Colonic mucosa (tissue), 4 donors: ENCODE results near the gene METTL25B. TPM values are rescaled to one million over a fixed set of nuclear protein-coding genes. Genes with fewer than 3 reads are reported as not detected.
"Not testable (repeated sequence)": the region's sequence is repeated elsewhere in the genome, so short reads cannot be mapped to it uniquely, and the experiment has no call there.

ENCODE experiments used
- DNase-seq: peaks from one replicate; pipeline ENCODE4 v3.0.0-alpha.2; 2020
- H3K27ac ChIP-seq: fragments of 200-600 bp; one replicate; pipeline ENCODE4 v1.8.0; 2021
- H3K27me3 ChIP-seq: fragments of 200-600 bp; one replicate; pipeline ENCODE4 v1.8.0; 2021
- H3K36me3 ChIP-seq: fragments of 200-600 bp; one replicate; pipeline ENCODE4 v1.8.0; 2021
- H3K4me1 ChIP-seq: fragments of 200-600 bp; one replicate; pipeline ENCODE4 v1.8.0; 2021; ENCODE audit warnings: mild to moderate bottlenecking
- H3K4me3 ChIP-seq: fragments of 200-600 bp; one replicate; pipeline ENCODE4 v1.8.0; 2021
- H3K9ac ChIP-seq, 2 donors: one replicate each; pipeline ENCODE4 v1.7.0; 2013; ENCODE audit warnings: control low read depth in 2 of 2, low read depth in 2 of 2, low read length in 2 of 2
- H3K9me3 ChIP-seq: fragments of 200-600 bp; one replicate; pipeline ENCODE4 v1.8.0; 2021
- CTCF ChIP-seq: fragments of 200-600 bp; IDR thresholded peaks from one replicate; pipeline ENCODE4 v1.8.0; 2022; ENCODE audit warnings: antibody characterized with exemption, mild to moderate bottlenecking
- intact Hi-C: fragments of 100-400 bp; cut with DNase I; formaldehyde crosslinking; loops from one replicate; pipeline ENCODE4 v1.14.1; 2022
- total RNA-seq, 2 donors: library from RNA; stranded (reverse); fragmentation: NEBNext Ultra II Directional in 1 of 2; extraction: Animal tissue kit (Norgen Biotek cat#: 25700) in 1 of 2; gene quantifications; one replicate each; pipeline ENCODE4 v1.2.1, GENCODE V29; 2021
- donor health status: healthy.
- donor health status: DM: no; HTN: no; CAD: no.
- donor health status: DM: no; HTN: no; CAD: no.

METTL25B gene
- total RNA-seq, 2 donors from 2014 or later = 31.3 to 51.9 TPM

- no peak overlapping the region for H3K9ac ChIP-seq
- H3K4me1 ChIP-seq = no peaks in the 10 kb centered on the region
- DNase-seq = no peak
- H3K9me3 ChIP-seq = no peaks in the 10 kb centered on the region
- H3K27me3 ChIP-seq = no peaks in the 10 kb centered on the region
- intact Hi-C loops = no loop called here
- H3K27ac ChIP-seq = no peak overlapping the region
- no peak overlapping the region for H3K4me3 ChIP-seq
- no peaks in the 10 kb centered on the region for H3K36me3 ChIP-seq
- no peak for TF ChIP-seq CTCF
Measured at GRCh38 chr1:156760796-156761104, 32.5 kb downstream of the METTL25B start.

- intact Hi-C loops = loop anchor here (5.0 kb wide), 1 partner anchor 38 kb away; the partner anchor contains the start of genes ISG20L2 and METTL25B
- not testable (repeated sequence) for DNase-seq
Measured at GRCh38 chr1:156765136-156765535, 36.9 kb downstream of the METTL25B start.

GRCh38 chr1:156765666-156766065 is 37.4 kb downstream of the METTL25B start:
- no peak for DNase-seq
- peaks cover 12% of the 10 kb centered on the region for H3K4me1 ChIP-seq
- H3K9ac ChIP-seq = peak overlapping the region in 1 of 2 donors; percentile 76
- H3K27ac ChIP-seq = no peak overlapping the region
- no peak for TF ChIP-seq CTCF
- H3K36me3 ChIP-seq = no peaks in the 10 kb centered on the region
- H3K27me3 ChIP-seq = no peaks in the 10 kb centered on the region
- H3K4me3 ChIP-seq = no peak overlapping the region
- H3K9me3 ChIP-seq = no peaks in the 10 kb centered on the region
- intact Hi-C loops = loop anchor here (5.0 kb wide), 1 partner anchor 38 kb away; the partner anchor contains the start of genes ISG20L2 and METTL25B

More at GRCh38 chr1:156765136-156765535, 36.9 kb downstream of the METTL25B start:
- not testable (repeated sequence) for H3K27me3 ChIP-seq, H3K9me3 ChIP-seq, H3K4me3 ChIP-seq, H3K27ac ChIP-seq, H3K36me3 ChIP-seq, H3K9ac ChIP-seq
- H3K4me1 ChIP-seq = peaks cover 12% of the 10 kb centered on the region

GRCh38 chr1:156766298-156767100 is 38.2 kb downstream of the METTL25B start:
- H3K36me3 ChIP-seq = peaks cover 3% of the 10 kb centered on the region
- H3K27me3 ChIP-seq = no peaks in the 10 kb centered on the region
- intact Hi-C loops = loop anchor here (5.0 kb wide), 1 partner anchor 39 kb away; the partner anchor contains the start of genes ISG20L2 and METTL25B
- peak overlapping the region; percentile 93 for H3K4me3 ChIP-seq
- H3K9ac ChIP-seq = peak overlapping the region; percentile 57 to 76
- no peak for TF ChIP-seq CTCF
- H3K9me3 ChIP-seq = no peaks in the 10 kb centered on the region
- peak; percentile 24 for DNase-seq
- peak overlapping the region; percentile 78 for H3K27ac ChIP-seq
- peaks cover 12% of the 10 kb centered on the region for H3K4me1 ChIP-seq

- H3K4me1 ChIP-seq = peaks cover 12% of the 10 kb centered on the region
- intact Hi-C loops = loop anchor here (5.0 kb wide), 1 partner anchor 40 kb away; the partner anchor contains the start of genes ISG20L2 and METTL25B
- no peak for TF ChIP-seq CTCF
Measured at GRCh38 chr1:156767101-156767878, 39.0 kb downstream of the METTL25B start, which contains the start of gene PRCC. PRCC (plus strand) TSS chr1:156767535; CDS start chr1:156767772, 237 bp downstream.

More at GRCh38 chr1:156767101-156767878, 39.0 kb downstream of the METTL25B start, which contains the start of gene PRCC:
- Histone ChIP-seq H3K27ac (peak within 1 kb of the TSS; percentile 82), H3K4me3 (peak within 1 kb of the TSS; percentile 93), H3K36me3 (peaks cover 3% of the 10 kb centered on the region), H3K27me3 (no peaks in the 10 kb centered on the region), H3K9me3 (no peaks in the 10 kb centered on the region), H3K9ac (peak within 1 kb of the TSS; percentile 94 to 97)
- DNase-seq = peak; percentile 98
